ENCODE data around the gene LZTS2.

- no peak for TF ChIP-seq CTCF (IDR thresholded peaks at IDR 0.05)
- TF ChIP-seq POLR2A (IDR thresholded peaks at IDR 0.05): no peak
Measured at GRCh38 chr10:101027106-101027720, 27.6 kb downstream of the LZTS2 start.
